HUDEP-2 (cell line): ENCODE data around the gene PPP3CA.
"Not testable (repeated sequence)": the region's sequence is repeated elsewhere in the genome, so short reads cannot be mapped to it uniquely, and the experiment has no call there.

Experiments used
- DNase-seq, 76 experiments: peaks; one replicate each; lab custom pipeline; 2025; ENCODE audit not compliant: unreplicated experiment in 76 of 76; lab: John Stamatoyannopoulos, UW

The PPP3CA gene

DNA sequence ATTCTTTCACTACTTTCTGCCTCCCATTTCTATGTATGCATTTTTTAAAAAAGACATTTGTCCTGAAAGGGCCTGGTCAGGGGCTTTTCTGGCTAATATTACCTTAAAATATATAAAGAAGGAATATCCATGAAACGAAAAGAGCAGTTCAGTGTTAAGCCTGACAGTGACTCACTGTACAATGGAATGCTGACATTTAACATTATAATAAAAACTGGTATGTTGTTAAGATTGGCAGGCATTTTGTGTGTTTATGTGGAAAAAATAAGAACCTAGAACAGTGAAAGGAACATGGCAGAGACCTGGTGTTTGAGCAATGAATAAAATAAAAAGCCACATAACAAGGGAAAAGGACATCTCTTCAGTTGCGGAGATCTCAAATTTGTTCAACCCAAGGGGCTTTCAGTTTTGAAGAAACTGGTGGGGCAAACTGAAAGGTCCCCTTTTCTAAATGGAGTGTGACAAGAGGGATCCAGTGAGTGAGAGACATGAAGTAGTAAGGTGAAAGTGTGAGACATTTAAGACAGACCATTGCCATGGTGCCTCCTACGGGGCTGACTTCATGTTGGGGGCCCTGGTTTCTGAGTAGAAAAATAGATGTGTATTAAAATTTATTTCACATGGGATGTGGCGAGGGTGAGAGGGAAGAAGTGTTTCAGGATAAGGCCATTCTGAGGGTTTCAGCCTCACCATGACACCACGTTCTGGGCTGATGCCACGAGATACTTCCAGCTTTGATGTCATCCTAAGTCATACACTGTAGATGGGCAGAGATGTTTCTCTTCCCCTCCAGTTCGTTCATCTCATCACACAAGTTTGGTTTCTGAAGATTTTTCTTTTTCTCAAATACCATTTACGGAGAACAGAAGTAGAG, 324.9 kb downstream of the PPP3CA start:
- DNase-seq, result no peak

DNA sequence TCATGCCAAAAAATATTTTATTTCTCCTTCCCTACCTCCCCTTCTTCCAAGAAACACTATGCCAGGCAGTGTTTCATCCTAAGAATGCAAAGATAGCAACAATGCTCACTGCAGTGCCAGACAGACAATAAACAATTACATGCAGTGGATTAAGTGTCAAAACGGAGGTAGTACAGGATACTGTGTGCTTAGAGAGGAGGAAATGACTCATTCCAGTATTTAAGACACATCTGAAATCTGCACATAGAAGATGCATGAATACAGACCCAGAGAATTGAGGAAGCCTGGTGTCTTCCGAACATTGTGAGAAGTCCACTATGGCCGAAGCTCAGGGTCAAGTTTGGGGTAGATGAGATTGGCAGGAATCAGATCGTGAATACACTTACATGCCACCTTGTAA, 326.4 kb downstream of the PPP3CA start:
- DNase-seq, result no peak

DNA sequence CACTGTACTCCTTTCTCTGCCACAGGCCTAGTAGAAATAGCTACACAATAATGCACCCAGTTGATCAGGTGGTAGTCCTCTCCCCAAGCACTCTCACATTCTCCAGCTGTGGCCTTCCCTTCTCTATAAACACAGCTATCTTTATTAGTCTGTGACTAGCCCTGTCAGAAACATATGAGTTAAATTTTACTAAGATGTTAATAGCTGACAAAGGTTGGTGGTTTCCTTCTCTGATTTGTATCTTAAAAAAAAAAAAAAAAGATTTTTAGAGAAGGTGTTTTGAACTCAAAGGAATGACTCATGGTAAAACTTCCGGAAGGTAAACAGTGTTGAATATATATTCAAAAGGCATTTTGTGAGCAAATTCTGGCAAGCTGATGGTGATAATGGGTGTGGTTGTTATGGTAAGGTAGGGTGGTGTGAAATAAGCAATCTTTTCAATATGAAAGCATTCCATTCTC, 327.4 kb downstream of the PPP3CA start:
- DNase-seq, result no peak

DNA sequence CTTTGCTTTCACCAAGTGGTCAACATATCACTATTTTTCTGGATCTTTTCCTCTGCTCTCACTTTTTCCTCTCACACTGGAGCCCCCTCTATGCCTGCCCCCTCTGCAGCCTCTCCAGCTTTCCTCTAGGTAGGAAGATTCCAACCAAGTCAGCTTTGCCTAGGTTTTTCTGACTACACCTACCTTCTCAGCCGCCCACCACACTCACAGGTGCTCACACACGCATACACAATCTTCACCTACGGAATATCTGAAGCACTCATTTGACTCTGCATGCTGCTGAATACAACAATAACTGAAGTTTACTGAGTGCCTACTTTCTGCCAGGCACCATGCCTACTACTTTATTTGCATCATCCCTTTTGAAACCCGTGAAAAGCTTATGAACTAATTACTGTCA, 328.0 kb downstream of the PPP3CA start:
- no peak for DNase-seq

DNA sequence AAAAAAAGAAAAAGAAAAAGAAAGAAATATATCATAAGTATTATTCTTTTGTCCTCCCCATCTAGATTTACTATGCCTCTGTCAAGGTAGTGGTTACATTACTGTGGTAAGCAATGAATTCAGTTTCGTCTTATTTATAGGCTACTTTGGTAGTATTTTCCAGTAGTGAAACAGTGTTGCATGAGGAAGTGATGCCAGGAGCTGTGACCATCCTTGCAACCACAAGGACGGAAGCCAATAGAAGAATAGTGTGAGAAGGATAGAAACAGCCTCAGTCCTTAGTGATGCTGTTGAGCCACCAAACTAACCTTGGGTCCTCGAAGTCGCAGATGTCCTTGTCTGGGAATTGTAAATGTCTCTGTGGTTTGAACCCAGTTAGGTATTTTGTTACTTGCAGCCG, 328.5 kb downstream of the PPP3CA start:
- no peak for DNase-seq

DNA sequence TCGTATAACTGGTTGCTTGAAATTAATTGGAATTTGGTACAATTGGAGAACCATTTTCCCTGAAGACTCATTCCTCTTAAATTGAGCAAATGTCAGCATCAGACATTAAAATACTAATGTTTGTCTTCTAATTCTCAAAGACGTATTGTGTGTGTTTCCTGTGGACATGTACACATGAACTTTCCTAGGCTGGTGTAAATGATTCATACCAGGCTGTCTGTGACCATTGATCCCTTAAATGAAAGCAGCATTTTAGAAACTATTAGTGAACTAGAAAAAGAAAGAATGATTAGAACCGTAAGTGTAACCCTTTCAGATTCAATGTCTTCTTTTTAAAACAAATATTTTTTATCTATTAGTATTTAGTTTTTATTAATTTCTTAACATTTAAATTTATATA, 332.9 kb downstream of the PPP3CA start:
- DNase-seq, result no peak

DNA sequence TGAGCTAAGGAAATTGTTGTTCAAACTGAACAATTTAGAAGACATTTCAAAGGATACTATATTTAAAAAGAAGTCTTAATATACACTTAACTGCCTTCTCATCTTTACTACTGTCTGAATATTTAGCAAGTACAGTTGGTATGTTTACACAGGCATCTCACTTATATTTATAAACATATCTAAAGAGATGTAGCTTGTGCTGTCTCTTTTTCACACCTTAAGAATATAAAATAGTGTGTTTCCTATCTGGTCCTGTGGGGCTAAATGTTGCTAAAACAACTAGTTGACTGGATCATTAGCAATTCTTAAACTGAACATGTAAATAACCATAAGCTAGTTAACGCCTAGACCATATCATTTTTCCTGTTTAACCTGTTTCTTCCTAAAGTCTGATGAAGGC, 336.3 kb downstream of the PPP3CA start:
- no peak for DNase-seq

DNA sequence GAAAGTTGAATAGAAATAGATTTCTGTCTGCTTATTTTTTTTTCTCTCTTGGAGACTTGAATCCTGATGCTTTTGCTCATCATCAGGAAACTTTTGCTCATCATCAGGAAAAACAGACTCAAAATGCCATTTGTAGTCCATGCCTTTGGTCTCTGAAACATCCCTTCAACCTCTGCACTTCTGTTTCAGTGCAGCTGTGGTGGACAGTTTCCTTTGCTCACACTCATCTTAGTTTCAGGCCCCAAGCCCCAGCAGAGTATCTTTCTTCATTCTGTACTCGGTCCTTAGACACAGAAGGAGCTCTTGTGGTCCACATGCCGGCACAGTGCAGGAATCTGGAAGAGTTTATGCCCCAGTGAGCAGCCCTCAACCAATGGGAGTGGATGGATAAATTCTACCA, 337.9 kb downstream of the PPP3CA start:
- DNase-seq, result no peak

DNA sequence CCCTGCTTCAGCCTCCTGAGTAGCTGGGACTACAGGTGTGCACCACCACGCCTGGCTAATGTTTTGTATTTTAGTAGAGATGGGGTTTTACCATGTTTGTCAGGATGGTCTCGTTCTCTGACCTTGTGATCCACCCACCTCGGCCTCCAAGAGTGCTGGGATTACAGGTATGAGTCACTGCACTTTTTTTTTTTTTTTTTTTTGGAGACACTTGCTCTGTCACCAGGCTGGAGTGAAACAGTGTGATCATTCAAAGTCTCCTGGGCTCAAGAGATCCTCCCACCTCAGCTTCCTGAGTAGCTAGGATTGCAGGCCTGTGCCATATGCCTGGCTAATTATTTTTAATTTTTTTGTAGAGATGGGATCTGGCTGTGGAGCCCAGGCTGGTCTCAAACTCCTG, 338.8 kb downstream of the PPP3CA start:
- no peak for DNase-seq

DNA sequence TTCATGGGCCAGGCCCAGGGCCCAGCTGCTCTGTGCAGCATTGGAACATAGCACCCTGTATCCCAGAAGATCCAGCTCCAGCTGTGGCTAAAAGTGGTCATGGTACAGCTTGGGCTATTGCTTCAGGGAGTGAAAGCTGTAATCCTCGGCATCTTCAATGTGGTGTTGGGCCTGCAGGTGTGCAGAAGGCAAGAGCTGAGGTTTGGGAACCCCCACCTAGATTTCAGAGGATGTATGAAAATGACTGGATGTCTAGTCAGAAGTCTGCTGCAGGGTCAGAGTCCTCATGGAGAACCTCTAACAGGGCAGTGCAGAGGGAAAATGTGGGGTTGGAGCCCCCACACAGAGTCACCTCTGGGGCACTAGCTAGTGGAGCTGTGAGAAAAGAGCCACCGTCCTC, 341.7 kb downstream of the PPP3CA start:
- DNase-seq, result no peak

DNA sequence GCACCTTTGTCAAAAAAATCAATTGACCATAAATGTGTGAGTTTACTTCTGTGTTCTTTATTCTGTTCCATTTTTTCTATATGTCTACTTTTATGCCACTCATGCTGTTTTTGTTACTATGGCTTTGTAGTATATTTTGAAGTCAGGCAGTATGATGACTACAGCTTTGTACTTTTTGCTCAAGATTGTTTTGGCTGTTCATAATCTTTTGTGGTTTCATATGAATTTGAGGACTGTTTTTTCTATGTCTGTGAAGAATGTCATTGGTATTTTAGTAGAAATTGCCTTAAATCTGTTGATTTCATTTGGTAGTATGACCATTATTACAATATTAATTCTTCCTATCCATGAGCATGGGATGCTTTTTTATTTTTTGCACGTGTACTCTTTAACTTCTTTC, 346.8 kb downstream of the PPP3CA start:
- no peak for DNase-seq

DNA sequence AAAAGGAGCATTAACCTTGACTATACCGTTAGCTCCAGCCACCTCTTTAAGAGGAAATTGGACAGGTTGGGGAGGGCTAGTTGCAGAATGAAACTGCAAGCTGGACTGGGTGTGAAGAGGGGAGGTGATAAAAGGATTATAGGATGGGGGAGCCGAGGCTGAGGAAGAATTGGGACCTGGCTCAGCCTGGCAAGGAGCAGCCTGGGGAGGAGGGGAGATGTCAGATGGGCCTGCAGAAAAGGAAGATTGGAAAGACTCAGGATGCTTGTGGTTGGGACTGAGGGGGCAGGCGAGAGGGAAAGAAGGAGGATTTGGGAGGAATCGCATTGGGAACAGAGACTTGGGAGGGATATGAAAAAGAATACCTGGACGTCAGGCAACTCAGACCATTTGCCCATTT, 351.7 kb downstream of the PPP3CA start:
- DNase-seq, result no peak

DNA sequence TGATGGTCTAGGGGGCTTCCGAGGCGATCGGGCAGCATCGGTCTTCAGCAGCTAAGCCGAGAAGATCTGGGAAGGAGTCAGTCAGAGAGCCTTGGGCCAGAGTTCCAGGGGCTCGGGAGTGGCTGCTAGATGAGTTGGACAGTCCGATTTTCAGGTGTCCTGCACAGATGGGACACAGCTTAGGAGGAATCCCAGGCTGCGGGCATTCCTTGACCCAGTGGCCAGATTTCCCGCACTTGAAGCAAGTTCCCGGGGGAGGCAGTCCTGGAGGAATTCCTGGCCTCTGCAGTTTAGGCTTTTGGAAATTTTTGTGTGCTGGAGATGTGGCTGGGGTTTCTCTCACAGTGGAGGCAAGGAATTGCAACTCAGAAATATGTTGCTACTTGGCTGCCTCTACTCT, 352.3 kb downstream of the PPP3CA start:
- DNase-seq, result not testable (repeated sequence)

DNA sequence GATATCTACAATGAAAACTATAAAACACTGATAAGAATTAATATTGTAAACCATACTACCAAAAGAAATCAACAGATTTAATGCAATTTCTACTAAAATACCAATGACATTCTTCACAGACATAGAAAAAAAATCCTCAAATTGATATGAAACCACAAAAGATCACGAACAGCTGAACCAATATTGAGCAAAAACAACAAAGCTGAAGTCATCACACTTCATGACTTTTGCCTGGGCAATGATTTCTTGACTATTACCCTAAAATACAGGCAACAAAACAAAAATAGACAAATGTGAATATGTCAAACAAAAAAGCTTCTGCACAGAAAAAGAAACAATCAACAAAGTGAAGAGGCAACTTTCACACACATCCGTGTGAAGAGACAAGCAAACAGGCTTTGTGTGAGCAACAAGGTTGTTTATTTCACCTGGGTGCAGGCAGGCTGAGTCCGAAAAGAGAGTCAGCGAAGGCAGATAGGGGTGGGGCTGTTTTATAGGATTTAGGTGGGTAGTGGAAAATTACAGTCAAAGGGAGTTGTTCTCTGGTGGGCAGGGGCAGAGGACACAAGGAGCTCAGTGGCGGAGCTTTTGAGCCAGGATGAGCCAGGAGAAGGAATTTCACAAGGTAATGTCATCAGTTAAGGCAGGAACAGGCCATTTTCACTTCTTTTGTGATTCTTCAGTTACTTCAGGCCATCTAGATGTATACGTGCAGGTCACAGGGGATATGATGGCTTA, 355.8 kb downstream of the PPP3CA start:
- not testable (repeated sequence) for DNase-seq

DNA sequence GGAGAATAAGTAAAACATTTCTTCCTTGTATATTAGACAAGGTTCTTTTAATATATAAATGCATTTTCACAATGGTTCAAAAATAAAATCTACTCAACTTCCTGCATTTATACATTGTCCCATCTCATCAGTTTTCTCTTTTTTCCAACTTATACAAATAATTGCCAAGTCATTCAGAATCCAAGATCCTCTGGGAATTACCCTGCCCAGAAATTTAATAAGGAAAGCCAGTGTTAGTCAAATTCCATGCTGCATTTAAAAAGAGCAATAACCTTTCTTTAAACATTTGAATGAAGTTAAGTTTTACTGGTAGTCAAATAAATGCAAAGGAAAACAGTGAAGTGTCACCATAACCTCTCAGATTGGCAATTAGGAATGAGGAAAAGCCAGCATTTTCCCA, 357.9 kb downstream of the PPP3CA start:
- DNase-seq, result no peak

DNA sequence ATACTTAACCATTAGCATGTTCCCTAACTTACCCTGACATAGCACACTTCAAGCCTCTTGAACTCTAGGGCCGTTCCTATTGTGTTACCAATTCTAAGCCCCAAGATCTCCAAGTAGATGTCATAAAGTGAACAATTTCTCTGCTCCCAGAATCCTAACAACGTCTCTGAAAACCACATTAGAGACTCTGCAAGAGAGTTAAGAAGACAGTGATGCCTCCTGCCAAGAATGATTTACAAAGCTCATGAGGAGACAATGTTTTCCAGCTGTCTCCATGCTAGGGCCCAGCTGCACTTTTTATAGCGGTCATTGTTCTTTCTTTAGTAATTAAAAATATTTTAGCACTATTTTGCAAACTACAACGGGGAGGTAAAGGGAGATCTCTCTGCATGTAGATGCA, 358.4 kb downstream of the PPP3CA start:
- no peak for DNase-seq

DNA sequence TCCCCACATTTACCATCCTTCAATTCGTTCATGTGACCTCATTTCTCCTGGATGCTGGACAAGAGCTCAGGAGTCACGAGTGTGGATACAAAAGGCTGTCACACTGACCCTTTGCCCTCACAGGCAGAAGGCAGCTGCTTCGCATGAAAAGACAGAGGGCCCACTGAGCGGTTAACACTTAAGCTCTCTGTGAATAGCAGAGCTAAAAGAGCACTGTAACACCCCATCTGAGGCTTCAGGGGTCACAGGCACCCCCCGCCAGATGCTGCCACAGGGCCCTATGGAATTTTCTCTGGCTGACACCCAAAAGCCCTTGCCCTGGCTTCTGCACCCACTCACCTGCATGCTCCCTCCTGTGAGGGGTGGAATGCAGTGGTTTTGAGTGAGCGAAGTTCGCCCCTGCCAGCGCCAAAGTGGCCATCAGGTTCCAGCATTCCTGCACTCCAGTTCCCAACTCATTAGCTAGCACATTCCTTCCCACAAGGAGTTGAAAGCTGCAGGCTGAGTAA, 360.9 kb downstream of the PPP3CA start:
- no peak for DNase-seq

DNA sequence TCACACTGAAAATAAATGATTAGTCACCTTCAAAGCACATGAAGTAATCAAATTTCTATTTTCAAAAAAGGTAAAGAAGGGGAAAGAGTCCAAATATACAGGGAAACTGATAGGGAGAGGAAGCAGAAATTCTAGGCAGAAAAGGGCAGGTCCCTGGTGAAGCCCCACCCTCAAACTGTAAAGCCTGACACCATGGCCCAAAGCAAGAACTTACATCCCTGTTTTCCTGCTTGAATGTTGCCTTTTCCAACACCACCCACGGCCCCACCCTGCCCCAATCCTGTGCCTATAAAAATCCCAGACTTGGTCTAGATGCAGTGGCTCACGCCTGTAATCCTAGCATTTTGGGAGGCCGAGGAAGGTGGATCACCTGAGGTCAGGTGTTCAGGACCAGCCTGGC, 361.8 kb downstream of the PPP3CA start:
- no peak for DNase-seq

DNA sequence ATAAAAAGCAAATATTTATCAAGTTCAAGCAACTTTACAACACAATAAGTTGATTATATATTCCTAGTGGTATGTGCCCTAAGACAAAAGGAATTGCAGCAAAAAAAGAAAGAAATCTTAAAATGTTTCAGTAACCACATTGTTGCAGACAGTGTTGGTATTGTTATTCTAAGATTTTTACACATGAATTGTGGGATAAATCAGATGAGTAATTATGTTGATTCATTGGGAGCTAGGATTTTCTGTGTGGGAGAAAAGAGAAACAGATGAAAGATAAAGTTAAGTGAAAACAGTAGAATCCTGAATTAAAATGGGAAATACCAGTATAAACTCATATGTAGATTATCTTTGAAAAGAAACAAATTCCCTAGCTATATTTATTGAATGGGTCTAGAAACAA, 362.4 kb downstream of the PPP3CA start:
- DNase-seq, result no peak

DNA sequence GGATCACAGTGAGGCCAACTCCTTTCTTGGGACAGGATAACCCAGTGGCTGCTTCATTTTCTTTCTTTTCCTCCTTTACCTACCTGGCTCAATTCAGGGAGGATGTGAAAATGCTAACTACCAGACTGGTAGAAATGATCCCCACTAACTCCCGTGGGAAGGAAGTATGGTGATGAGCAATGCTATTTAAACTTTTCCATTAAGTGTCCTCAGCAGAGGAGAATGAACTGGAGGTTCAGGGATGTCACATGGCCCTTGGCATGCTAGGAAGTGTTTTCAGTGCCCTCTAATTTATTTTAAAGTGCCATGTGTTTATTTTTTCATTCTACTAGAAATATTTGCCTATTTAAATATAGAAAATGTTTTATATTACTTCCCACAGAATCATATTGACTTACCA, 363.9 kb downstream of the PPP3CA start:
- no peak for DNase-seq

DNA sequence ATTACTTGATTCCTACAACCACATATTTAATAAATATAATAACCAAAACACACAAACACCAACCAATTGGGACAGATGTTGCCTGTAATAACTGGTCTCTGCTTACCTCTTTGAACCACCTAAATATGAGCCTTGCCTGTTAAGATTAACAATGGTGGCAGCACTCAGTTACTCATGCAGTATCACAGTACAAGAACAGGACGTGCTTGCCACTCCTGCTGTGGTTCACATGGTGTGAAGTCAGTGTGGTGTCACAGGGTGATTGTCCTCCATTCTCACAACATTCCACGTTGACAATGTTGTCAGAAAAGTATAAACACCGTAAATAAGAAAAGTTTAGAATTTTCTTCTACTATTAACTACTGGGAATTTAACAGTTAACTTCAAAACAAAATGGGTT, 365.0 kb downstream of the PPP3CA start:
- DNase-seq, result no peak
